Esophagus mucosa (tissue), 1 donor: ENCODE results near the gene MED9. TPM values are rescaled to one million over a fixed set of nuclear protein-coding genes. Genes with fewer than 3 reads are reported as not detected.
"Not testable (repeated sequence)": the region's sequence is repeated elsewhere in the genome, so short reads cannot be mapped to it uniquely, and the experiment has no call there.

Source experiments
- ATAC-seq: fragments of 200-7000 bp; cut with Tn5 transposase; one replicate; pipeline ENCODE4 v1.9.1; 2020
- total RNA-seq: library from RNA; stranded (reverse); gene quantifications from one replicate; pipeline ENCODE4 v1.2.4, GENCODE V29; 2023
- donor health status: DM: yes; HTN: yes; CAD: no.

The MED9 gene
- total RNA-seq, 1 donor from 2014 or later = 6.5 TPM

- no peak for ATAC-seq
Measured at GRCh38 chr17:17455173-17455572, 21.6 kb upstream of the MED9 start.

DNA sequence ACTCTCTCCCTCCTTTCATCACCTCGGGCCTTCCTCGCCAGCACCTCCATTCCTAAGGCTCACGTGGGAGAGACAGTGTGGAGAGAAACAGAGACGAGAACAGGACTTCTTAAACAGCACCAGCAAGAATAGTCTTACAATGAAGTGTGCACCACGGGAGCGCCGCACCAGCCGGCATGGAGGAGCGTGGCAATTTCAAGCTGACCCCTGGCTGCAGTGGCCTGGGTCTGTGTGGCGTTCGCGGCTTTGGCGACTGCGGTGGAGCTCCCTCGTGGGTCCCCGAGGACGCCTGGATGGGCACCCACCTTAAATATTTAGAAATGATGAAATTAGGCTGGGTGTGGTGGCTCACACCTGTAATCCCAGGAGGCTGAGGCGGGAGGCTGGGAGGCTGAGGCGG is 20.5 kb upstream of the MED9 start:
- no peak for ATAC-seq

GRCh38 chr17:17457680-17458079 is 19.1 kb upstream of the MED9 start:
- ATAC-seq = no peak

DNA sequence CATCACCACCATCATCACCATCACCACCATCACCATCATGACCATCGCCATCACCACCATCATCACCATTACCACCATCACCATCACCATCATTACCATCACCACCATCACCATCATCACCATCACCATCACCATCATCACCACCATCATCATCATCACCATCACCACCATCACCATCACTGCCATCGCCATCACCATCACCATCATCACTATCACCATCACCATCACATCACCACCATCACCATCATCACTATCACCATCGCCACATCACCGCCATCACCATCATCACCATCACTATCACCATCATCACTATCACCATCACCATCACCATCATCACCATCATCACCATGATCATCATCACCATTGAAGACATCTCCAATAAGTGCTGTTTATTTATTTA is 16.8 kb upstream of the MED9 start:
- ATAC-seq = no peak

DNA sequence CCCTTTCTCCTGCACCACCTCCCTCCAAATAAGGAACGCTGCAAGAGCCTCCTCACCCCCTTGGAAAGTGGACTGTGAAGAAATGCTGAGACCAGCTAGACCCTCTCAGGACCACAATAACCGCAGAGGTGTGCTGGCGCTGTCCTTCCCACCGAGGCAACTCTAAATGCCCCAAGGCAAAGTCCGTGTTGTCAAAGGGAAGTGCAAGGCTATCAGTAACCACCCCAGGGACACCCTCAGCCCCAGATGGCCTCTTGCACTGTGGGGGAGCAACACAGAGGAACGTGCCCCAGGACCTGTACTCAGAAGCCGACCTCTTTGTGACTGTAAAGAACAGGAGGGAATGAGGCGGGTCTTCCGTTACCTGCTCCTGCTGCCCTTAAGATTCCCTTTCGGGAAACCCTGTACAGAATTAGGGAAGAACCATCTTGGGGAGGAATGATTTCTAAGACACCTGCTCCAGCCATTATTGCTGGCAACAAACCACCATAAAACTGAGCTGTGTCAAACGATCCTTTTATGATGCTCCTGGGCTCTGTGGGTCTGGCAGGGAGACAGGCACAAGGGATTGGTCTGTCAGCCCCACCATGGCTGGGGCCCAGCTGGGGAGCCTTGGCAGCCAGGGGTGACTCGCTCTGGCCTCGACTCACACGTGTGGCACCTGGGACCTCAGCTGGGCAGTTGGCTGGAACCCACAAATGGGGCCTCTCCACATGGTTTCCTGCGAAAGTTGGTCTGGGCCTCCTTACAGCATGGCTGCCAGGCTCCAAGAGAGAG is 14.6 kb upstream of the MED9 start:
- ATAC-seq = no peak

DNA sequence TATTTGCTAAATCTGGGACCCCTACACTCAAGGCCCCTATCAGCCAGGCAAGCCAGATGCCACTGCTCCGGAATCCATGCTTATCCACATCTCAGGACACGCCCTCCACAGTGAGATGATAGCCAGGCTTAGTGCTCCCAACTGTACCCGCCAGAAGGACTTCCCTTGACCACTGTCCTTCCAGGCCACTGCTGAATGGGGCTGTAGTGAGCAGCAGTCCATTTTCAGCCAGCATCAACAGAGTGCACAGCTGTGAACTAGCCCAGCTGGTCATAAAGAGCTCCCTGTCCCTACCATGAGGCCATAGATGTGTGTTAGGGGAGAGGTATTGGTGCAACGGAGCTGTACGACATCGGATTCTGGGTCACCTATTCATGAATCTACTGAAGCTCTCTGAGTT is 13.0 kb upstream of the MED9 start:
- ATAC-seq = no peak

- not testable (repeated sequence) for ATAC-seq
Measured at GRCh38 chr17:17465878-17466277, 10.9 kb upstream of the MED9 start.

DNA sequence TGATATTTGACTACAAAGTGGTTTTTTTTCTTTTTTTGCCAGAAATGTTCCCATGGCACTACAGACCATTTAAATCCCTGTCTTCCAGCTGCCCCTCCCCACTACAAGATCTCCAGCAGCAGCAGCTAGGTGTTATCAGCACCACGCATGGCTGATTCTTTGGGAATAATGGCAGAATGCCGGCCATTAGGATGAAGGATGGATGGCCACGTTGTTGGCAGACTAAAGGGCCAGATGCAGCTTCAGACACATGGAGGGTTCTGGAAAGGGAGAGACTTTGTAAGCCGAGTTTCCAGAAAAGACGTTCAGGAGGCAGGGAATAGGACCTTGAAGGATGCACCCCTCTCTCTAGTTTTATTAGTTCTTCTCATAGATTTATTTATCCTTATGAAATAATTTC is 10.3 kb upstream of the MED9 start:
- ATAC-seq = no peak

- ATAC-seq = no peak
Measured at GRCh38 chr17:17467016-17467415, 9.8 kb upstream of the MED9 start.

DNA sequence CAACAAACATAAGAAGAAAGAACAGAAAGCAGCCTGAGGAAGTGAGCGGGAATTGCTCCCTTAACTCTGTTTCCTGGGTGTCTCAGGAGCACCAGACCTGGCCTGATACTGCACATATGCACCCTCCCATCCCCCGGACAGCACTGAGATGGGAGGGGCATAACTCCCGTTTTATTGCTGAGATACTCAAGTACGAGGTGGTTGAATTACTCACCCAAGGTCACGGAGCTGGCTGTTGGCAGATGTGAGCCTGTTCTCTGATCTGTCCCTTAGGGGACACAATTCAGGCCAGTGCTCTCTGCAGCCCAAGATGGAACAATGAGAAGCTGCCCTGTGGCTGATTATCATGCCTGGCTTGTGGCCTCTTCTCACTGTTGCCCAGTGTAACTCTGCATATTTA is 9.1 kb upstream of the MED9 start:
- peak; percentile 10 for ATAC-seq

DNA sequence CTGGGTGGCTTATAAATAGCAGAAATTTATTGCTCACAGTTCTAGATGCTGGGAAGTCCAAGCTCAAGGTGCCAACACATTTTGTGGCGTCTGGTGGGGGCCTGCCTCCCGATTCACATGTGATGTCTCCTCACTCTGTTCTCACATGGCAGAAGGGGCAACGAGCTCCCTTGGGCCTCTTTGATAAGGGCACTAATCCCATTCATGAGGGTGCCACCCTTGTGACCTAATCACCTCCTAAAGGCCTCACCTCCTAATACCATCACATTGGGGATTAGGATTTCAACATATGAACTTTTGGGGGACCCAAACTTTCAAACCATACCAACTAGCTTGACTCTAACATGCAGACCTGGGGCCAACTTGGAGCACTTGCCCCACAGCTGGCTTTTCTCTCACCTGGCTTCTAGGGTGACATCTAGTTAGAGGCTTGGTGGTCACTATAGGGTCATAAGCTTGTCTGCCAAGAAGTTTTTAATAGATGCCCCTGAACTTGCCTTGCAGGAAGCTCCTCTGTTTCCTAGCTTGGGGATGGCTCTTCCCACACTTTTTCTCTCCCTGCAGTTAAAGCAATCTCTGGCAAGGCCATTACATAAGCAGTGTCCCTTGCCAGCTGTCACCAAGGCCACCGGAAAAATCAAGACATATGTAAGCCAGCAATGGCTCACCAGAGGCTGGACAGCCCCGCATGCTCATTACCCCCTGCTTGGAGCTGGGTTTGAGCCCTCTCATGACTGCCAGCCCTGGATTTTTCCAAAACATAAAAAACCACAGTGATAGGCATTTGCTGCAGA is 8.4 kb upstream of the MED9 start:
- ATAC-seq = no peak

DNA sequence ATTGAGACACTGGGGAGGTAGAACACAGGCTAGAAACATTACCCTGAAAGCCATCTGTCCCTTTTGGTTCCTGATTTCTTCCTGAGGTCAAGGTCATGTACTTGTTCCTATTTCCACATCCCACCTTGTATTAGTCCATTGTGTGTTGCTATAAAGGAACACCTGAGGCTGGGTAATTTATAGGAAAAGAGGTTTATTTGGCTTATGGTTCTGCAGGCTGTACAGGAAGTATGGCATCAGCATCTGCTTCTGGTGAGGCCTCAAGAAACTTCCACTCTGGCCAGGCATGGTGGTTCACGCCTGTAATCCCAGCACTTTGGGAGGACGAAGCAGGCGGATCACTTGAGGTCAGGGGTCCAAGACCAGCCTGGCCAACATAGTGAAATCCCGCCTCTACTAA is 7.4 kb upstream of the MED9 start:
- ATAC-seq = no peak

DNA sequence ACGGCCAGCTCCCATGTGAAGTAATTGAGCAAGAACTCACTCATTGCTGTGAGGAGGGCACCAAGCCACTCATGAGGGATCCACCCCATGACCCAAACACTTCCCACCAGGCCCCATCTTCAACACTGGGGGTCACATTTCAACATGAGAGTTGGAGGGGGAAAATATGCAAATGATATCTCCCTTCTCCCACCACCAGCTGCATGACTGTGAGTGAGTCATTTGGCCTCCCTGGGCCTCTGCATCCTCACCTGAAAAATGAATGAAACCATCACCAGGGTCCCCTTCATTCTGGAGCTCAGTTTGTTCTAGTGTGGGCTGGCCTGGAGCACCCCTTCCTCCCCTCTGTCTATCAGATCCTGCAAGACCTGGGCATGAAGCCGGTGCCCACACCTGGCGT is 6.8 kb upstream of the MED9 start:
- no peak for ATAC-seq

- ATAC-seq = no peak
Measured at GRCh38 chr17:17472333-17472920, 4.4 kb upstream of the MED9 start.

DNA sequence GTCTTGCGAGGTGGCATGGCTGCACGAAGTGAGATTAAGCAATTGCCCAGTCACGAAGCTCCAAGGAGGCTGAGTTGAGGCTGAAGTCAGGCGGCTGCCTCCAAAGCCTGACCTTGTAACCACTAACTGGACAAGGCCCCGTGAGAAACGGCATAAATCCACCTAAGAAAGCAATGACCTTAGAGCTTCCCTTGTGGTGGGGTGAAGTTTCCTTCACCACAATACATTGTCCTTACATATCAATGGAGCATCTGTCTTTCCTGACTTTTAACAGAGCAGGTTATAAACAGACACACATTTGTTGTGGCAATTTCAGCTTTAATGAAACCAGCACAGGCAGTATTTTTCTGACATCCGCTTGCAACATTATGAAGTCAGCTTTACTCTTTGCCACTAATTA is 2.5 kb upstream of the MED9 start:
- no peak for ATAC-seq

GRCh38 chr17:17479209-17479608 is 2.4 kb downstream of the MED9 start:
- no peak for ATAC-seq

- ATAC-seq = no peak
Measured at GRCh38 chr17:17480593-17481148, 3.9 kb downstream of the MED9 start.

DNA sequence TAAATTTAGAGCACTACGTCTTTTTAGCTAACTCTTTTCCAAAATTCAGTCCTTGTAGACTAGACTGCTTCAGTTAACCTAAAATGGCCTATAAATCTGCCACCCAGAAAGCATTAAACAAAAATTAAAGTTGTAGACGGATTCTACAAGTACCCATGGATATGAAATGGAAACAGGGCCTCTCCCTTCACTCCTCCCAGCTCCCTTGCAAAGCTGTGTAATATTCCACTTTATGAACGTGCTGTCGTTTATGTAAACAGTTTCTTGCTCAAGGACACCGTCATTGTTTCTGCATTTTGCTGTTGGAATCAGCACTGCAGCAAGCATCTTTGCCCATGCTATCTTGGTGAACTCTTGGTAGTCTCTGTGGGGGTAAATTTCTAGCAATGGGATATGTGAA is 5.1 kb downstream of the MED9 start:
- no peak for ATAC-seq

- ATAC-seq = no peak
Measured at GRCh38 chr17:17484451-17484899, 7.7 kb downstream of the MED9 start.

- no peak for ATAC-seq
Measured at GRCh38 chr17:17485420-17485819, 8.6 kb downstream of the MED9 start.

- not testable (repeated sequence) for ATAC-seq
Measured at GRCh38 chr17:17486416-17486815, 9.6 kb downstream of the MED9 start.

DNA sequence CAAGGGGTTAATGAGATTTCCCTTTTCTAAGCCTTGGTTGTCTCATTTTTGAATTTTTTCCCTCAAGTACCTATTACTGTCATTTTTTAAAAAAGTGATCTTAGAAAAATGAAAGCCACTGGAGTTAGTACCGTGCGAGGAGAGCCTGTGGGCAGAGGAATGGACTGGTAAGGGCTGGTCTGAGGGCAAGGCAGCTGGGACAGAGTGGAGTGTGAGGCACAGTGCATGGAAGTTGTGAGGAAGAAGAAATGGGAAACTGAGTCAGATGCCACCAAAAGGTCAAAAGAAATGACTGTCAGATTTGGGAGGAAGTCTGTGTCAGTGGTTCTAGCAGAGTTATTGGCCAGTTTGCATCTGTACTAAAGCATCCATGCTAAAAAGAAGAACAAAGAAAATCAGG is 11.2 kb downstream of the MED9 start:
- ATAC-seq = no peak

- ATAC-seq = no peak
Measured at GRCh38 chr17:17491031-17491471, 14.3 kb downstream of the MED9 start.
